NCI-H146 treated with DMSO at 0.1 percent for 48 hours (cell line): ENCODE data around the gene CCDC150.
"Not testable (repeated sequence)": the region's sequence is repeated elsewhere in the genome, so short reads cannot be mapped to it uniquely, and the experiment has no call there.

Experiments used
- DNase-seq: peaks from one replicate; lab custom pipeline; 2025; ENCODE audit not compliant: unreplicated experiment; lab: John Stamatoyannopoulos, UW

Gene CCDC150

DNA sequence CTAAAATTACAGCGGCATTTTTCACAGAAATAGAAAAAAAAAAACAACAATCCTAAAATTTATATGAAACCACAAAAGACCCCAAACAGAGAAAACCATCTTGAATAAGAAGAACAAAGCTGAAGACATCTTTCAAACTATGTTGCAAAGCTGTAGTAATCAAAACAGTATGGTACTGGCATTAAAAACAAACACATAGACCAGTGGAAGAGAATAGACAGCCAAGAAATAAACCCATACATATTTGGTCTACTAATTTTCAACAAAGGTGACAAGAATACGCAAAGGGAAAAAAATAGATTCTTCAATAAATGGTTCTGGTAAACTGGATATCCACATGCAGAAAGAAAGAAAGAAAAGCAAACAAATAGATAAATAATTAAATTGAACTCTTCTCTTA lies 9.0 kb upstream of the CCDC150 start:
- no peak for DNase-seq

- no peak for DNase-seq
Measured at GRCh38 chr2:196635156-196635555, 4.4 kb upstream of the CCDC150 start.

DNA sequence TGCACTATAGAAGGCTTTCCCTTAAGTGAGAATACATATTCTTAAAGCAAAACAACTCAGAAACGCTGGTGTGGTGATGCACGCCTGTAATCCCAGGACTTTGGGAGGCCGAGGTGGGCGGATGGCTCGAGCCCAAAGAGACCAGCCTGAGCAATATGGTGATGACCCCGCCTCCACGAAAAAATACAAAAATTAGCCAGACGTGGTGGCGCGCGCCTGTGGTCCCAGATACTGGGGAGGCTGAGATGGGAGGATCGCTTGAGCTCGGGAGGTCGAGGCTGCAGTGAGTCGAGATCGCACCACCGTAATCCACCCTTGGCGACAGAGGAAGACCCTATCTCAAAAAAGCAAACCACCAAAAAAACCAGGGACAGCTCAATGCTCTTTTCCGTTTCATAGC lies 750 bp upstream of the CCDC150 start:
- no peak for DNase-seq

DNA sequence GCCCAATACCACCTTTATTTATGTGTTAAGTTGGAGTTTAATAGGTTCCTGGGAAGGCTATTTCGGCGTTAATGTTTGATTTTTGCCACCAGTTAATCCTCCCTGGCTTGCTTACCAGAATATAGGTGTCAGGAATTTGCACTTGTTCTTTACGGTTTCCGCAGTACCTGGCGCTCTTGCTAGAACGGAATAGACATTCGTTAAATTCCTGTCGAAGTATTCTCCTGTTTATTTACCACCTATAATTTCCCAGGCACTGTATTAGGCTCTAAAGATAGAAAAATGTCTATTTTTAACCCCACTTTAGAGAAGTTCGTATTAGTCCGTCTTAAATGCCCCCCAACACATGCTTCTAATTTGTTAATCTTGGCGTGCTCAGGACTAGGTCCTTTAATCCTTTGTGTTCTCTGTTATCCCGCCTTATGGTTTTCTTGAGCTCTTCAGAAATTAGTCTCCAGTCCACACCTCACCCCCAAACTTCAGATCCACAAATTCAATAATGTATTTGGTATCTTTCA lies 575 bp downstream of the CCDC150 start:
- DNase-seq = no peak

DNA sequence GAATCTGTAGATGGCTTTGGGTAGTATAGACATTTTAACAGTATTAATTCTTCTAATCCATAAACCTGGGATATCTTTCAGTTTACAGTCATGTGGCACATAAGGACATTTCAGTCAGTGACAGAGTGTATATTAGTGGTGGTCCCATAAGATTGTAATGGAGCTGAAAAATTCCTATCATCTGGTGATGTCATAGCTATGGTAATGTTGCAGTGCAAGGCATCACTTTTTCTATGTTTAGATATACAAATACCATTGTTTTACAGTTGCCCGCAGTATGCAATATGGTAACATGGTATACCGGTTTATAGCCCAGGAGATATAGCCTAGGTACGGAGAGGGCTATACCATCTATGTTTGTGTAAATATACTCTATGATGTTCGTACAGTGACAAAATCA lies 9.7 kb downstream of the CCDC150 start:
- DNase-seq = no peak

DNA sequence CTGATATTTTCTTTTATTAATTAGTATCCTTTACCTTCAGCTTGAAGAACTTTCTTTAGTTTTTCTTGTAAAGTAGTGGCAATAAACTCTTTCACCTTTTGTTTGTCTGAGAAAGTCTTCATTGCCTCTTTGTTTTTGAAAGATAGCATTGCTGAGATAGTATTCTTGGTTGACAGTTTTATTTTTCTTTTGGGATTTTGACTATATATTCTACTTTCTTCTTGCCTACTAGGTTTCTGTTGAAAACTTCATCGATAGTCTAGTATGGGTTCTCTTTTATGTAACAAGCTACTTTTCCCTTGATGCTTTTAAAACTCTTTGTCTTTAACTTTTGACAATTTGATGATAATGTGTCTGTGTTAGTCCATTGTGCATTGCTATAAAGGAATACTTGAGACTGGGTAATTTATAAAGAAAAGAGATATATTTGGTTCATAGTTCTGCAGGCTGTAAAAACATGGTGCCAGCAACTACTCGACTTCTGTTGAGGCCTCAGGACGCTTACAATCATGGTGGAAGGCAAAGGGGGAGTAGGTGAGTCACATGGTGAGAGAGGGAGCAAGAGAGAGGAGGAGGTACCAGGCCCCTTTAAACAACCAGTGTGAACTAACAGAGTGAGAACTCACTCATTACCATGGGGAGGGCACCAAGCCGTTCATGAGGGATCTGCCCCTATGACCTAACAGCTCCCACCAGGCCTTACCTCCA lies 12.0 kb downstream of the CCDC150 start:
- DNase-seq = no peak

- no peak for DNase-seq
Measured at GRCh38 chr2:196652869-196653268, 13.4 kb downstream of the CCDC150 start.

GRCh38 chr2:196653843-196654242 lies 14.3 kb downstream of the CCDC150 start:
- no peak for DNase-seq

DNA sequence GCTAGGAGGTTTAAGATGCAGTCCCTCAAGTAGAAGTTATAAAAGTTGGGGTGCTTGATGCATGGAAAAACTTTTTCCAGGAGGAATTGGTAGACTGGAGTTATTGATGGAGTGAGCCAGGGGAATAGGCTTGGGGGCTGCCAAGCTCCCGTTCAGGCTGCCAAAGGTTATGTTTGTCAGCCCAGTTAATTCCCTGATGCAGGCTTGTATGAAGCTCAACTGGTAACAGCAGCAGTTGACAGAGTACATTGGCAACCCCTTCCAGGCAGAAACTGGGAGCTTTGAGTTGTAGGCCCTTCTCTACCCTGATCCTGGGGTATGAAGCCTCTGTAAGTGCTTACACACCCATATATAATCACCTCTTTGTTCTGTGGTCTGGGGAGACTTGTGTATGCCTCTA lies 16.2 kb downstream of the CCDC150 start:
- no peak for DNase-seq

GRCh38 chr2:196657333-196657732 lies 17.8 kb downstream of the CCDC150 start:
- DNase-seq = no peak

DNA sequence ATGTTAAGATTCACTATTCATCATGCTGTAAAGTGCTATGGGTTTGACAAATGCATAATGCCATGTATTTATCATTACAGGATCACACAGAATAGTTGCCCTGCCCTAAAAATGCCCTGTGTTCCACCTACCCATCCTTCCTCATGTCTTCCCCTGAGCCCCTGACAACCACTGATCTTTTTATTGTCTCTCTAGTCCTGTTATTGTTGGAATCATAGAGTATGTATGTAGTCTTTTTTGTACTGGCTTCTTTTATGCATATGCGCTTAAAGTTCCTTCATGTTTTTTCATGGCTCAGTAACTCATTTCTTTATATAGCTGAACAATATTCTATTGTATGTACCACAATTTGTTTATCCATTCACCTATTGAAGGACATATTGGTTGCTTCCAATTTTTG lies 20.3 kb downstream of the CCDC150 start:
- no peak for DNase-seq

DNA sequence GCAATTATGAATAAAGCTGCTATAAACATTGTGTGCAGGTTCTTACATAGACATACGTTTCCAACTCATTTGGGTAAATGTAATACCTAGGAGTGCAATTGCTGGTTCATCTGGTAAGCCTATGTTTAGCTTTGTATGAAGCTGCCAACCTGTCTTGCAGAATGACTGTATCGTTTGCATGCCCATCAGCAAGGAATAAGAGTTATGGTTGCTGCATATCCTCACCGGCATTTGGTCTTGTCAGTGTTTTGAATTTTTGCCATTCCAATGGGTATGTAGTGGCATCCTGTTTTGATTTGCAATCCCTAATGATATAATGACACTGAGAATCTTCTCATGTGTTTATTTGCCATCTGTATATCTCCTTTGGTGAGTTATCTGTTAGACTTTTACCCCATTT lies 20.7 kb downstream of the CCDC150 start:
- no peak for DNase-seq

DNA sequence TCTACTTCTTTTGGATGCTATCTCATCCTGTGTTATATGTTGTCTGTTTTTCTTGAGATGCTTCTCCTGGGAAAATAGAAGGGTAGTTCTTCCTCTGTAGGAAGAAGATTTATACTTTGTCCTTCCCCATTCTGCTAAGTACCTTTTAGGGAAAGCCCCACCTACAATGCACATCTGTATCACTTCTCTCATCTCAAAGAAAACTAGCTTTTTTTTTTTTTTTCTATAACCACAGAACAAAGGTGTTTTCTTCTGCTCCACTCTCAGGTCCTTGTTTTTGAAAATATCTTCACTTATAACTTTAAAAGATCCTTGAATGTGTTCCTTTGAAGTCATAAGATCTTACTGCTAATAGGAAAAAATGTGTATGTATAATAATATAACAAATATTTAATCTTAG lies 30.8 kb downstream of the CCDC150 start:
- DNase-seq = no peak

DNA sequence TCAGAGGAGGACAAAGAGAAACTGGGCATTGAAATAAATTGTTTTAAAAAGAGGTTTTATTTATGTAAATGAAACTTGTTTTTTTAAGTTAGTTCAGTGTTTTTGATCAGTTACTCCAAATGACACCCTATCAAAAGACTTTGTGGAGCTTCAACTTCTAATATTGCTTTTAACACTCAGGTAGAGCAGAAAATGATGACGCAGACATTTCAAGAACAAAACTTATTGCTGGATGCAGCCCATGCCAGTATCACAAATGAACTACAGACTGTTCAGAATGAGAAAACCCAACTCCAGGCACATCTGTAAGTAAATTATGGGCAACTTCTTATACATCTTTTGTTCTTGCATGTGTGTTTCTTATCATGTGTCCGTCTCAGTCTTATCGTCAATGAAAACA lies 36.4 kb downstream of the CCDC150 start:
- no peak for DNase-seq

DNA sequence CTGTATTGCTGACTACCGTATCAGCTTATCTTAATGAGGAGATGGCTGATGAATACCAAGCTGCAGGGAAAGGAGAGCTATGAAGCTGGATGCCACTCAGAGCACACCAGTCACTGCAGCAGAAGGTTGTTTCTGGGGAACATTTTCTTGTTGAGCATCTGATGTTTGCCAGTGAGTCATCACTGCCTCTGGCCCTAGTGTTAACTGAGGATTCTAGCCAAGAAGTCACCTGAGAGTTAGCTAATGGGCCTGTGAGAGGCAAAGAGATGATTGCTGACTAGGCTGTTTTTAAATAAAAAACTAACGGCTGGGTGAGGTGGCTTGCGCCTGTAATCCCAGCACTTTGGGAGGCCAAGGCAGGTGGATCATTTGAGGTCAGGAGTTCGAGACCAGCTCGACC lies 37.9 kb downstream of the CCDC150 start:
- DNase-seq = no peak

GRCh38 chr2:196679368-196679767 lies 39.9 kb downstream of the CCDC150 start:
- no peak for DNase-seq

DNA sequence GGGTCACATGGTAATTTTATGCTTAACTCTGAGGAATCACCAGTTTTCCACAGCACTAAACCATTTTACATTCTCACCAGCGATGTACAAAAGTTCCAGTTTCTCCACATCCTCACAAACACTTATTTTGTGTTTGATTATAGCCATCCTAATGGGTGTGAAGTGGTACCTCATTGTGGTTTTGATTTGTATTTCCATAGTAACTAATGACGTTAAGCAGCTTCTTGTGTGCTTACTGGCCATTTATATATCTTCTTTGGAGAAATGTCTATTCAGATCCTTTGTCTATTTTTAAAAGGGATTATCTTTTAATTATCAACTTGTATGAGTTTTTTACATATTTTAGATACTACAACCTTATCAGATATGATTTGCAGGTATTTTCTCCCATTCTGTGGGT lies 42.0 kb downstream of the CCDC150 start:
- DNase-seq = no peak

DNA sequence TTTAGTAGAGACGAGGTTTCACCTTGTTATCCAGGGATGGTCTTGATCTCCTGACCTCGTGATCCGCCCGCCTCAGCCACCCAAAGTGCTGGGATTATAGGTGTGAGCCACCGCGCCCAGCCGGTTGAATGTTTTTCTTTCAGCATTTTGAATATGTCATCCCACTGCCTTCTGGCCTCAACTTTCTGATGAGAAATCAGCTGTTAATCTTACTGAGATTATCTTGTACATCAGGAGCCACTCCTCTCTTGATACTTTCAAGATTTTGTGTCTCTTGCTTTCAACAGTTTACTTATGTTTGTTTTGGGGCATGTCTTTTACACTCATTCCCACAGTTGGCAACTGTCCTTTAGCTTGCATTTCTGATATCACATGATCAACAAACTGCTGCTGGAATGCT lies 46.3 kb downstream of the CCDC150 start:
- no peak for DNase-seq

DNA sequence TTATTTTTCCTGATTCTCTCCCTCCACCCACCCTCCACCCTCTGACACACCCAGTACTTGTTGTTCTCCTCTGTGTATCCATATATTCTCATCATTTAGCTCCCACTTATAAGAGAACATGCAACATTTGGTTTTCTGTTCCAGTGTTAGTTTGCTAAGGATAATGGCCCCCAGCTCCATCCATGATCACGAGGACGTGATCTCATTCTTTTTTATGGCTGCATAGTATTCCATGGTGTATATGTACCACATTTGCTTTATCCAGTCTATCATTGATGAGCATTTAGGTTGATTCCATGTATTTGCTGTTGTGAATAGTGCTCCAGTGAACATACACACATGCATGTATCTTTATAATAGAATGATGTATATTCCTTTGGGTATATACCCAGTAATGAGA lies 47.2 kb downstream of the CCDC150 start:
- DNase-seq = not testable (repeated sequence)

GRCh38 chr2:196696423-196697079 lies 57.0 kb downstream of the CCDC150 start:
- DNase-seq = peak; percentile 27

DNA sequence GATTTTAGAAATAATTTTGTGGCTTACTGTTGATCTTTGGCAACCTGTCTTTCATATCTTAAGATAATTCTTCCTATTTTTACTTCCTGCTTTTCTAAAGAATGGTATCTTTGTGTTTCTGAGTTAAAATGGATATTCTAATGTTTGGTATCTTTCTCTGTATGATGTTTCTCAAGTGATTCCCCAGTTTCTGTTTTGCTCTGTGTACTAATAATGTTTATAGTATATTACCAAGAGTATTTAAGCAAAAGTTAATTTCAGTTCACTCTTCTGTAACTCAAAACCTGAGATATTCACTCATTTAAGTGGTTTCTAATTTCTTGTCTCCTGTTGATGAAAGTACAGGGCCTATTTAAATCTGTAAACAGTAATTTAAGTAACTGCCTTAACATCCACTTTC lies 58.3 kb downstream of the CCDC150 start:
- no peak for DNase-seq

DNA sequence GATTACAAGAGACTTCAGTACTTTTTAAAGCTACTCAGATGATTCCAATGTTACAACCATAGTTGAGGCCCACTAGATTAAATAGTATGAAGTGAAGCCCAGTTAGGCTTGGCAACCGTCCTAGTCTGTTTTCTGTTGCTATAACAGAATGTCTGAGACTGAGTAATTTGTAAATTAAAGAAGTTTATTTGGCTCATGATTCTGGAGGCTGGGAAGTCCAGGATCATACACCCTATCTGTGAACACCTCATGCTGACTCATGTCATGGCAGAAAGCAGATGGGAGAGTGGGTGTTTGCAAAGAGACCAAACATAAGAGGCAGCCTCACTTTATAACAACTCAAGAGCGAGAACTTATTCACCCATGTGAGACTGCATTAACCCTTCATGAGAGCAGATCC lies 63.1 kb downstream of the CCDC150 start:
- no peak for DNase-seq

DNA sequence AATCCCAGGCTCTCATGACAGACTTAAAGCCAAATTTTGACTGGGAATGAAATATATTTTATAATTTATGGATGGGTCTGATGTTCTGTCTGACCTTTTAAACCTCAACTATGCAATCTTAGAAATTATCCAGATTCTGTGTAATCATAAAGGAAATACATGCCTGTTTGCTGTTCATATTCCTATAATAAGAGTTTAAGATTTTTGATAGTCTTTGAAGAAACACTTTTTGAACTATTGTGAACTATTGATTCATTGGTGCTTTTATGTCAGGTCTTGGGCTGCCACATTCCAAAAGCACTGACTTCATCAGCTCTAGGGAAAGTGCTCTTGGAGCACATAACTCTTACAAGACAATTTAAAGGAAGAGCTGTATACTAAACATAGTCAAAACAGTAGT lies 64.2 kb downstream of the CCDC150 start:
- DNase-seq = no peak
